ENCODE results near the gene NPC2. TPM values are rescaled to one million over a fixed set of nuclear protein-coding genes. Genes with fewer than 3 reads are reported as not detected.

The NPC2 gene
- polyA plus RNA-seq, 6 donors from 2014 or later = 174 to 259 (median 195) TPM

- H3K4me3 Mint-ChIP-seq = no peak overlapping the region
- H3K4me1 Mint-ChIP-seq = no peaks in the 10 kb centered on the region
- no peak for ATAC-seq (ENCODE audit: low read depth in 2 of 2)
- H3K27ac Mint-ChIP-seq = no peak overlapping the region
- peaks cover 14 to 22% (median 20%) of the 10 kb centered on the region in 3 donors for H3K27me3 Mint-ChIP-seq
- H3K9me3 Mint-ChIP-seq = peaks cover 0 to 2% (median 0%) of the 10 kb centered on the region in 7 donors
- H3K36me3 Mint-ChIP-seq = peaks cover 0 to 14% of the 10 kb centered on the region in 2 donors
- no peak for DNase-seq
These were observed 55.5 kb downstream of the NPC2 start for GRCh38 chr14:74437496-74438053.

- ATAC-seq (ENCODE audit: low read depth in 2 of 2) = no peak
- Mint-ChIP-seq H3K9me3 (no peaks in the 10 kb centered on the region), H3K27me3 (peaks cover 11 to 40% (median 29%) of the 10 kb centered on the region in 3 donors), H3K36me3 (peaks cover 0 to 19% of the 10 kb centered on the region in 2 donors), H3K4me3 (peak overlapping the region in 1 of 8 donors; percentile 37), H3K4me1 (no peaks in the 10 kb centered on the region), H3K27ac (no peak overlapping the region)
- no peak for DNase-seq
These were observed 58.8 kb downstream of the NPC2 start for GRCh38 chr14:74434294-74434693.

GRCh38 chr14:74429991-74430390, 63.1 kb downstream of the NPC2 start:
- peaks cover 0 to 4% (median 0%) of the 10 kb centered on the region in 7 donors for H3K9me3 Mint-ChIP-seq
- H3K4me3 Mint-ChIP-seq = no peak overlapping the region
- peaks cover 0 to 6% (median 0%) of the 10 kb centered on the region in 3 donors for H3K4me1 Mint-ChIP-seq
- DNase-seq (no peak), ATAC-seq (ENCODE audit: low read depth in 2 of 2) (no peak)
- peaks cover 9 to 63% (median 57%) of the 10 kb centered on the region in 3 donors for H3K27me3 Mint-ChIP-seq
- peaks cover 0 to 13% of the 10 kb centered on the region in 2 donors for H3K36me3 Mint-ChIP-seq
- peak overlapping the region in 2 of 6 donors; percentile 8 to 39 for H3K27ac Mint-ChIP-seq

Other genes starting within 250 kb of the NPC2 start
- 10 to 100 TPM; 23.2 to 32.8 (median 27.5) TPM for gene ABCD4, start 190.4 kb downstream of the NPC2 start, polyA plus RNA-seq (ENCODE audit: low read depth in 6 of 6)
- not detected for gene VRTN, start 144.8 kb downstream of the NPC2 start, polyA plus RNA-seq (ENCODE audit: low read depth in 6 of 6)
- under 1 TPM in 1 of 6 donors, not detected in 5; 0.35 TPM for gene SYNDIG1L, start 67.1 kb downstream of the NPC2 start, polyA plus RNA-seq (ENCODE audit: low read depth in 6 of 6)
- gene ISCA2, start 460 bp upstream of the NPC2 start, polyA plus RNA-seq (ENCODE audit: low read depth in 6 of 6) = 10 to 100 TPM; 63.9 to 84.9 (median 77.1) TPM
- under 1 TPM; 0.09 to 0.86 (median 0.17) TPM for gene LTBP2, start 118.9 kb upstream of the NPC2 start, polyA plus RNA-seq (ENCODE audit: low read depth in 6 of 6)
- 10 to 100 TPM in 5 of 6 donors, 1 to 10 TPM in 1; 8.1 to 16.1 (median 13.6) TPM for gene AREL1, start 219.8 kb upstream of the NPC2 start, polyA plus RNA-seq (ENCODE audit: low read depth in 6 of 6)
- 10 to 100 TPM; 28.3 to 42.3 (median 33.8) TPM for gene FCF1, start 219.8 kb upstream of the NPC2 start, polyA plus RNA-seq (ENCODE audit: low read depth in 6 of 6)

All from naive B cell (primary cell).